Lung (tissue), 12 donors: ENCODE results near the gene PGP. TPM values are rescaled to one million over a fixed set of nuclear protein-coding genes. Genes with fewer than 3 reads are reported as not detected.

Experiments
- ATAC-seq: fragments of 200-7000 bp; cut with Tn5 transposase; one replicate; pipeline ENCODE4 v1.9.1; 2020; ENCODE audit warnings: moderate number of reproducible peaks; ENCODE audit not compliant: insufficient read depth, low FRiP score
- DNase-seq, 3 donors: peaks; one replicate each; pipeline ENCODE4 v3.0.0-alpha.2; 2013 to 2017
- H3K27ac ChIP-seq, 2 donors: one replicate each; pipeline ENCODE4 v1.5.1; 2013; ENCODE audit warnings: mild to moderate bottlenecking in 2 of 2, moderate library complexity in 2 of 2, control low read depth in 1 of 2, inconsistent platforms in 1 of 2, low read depth in 1 of 2, low read length in 1 of 2
- H3K27me3 ChIP-seq, 3 donors: one replicate each; pipeline ENCODE4 v1.5.1; 2013; ENCODE audit warnings: low read length in 2 of 3; ENCODE audit not compliant: control insufficient read depth in 3 of 3, insufficient read depth in 3 of 3
- H3K36me3 ChIP-seq, 4 donors: one replicate each; pipeline ENCODE4 v1.5.1; 2013; ENCODE audit warnings: low read length in 4 of 4, mild to moderate bottlenecking in 1 of 4, moderate library complexity in 1 of 4; ENCODE audit not compliant: control insufficient read depth in 4 of 4, insufficient read depth in 4 of 4
- H3K4me1 ChIP-seq, 5 donors: one replicate each; pipeline ENCODE4 v1.5.1; 2013; ENCODE audit warnings: low read length in 5 of 5, mild to moderate bottlenecking in 2 of 5, moderate library complexity in 1 of 5; ENCODE audit not compliant: control insufficient read depth in 5 of 5, insufficient read depth in 5 of 5
- H3K4me3 ChIP-seq: one replicate; pipeline ENCODE4 v1.5.1; 2013; ENCODE audit warnings: mild to moderate bottlenecking, control low read depth, moderate library complexity
- H3K9ac ChIP-seq, 2 donors: one replicate each; pipeline ENCODE4 v1.5.1; 2013; ENCODE audit warnings: low read length in 2 of 2, control low read depth in 1 of 2; ENCODE audit not compliant: insufficient read depth in 1 of 2
- H3K9me3 ChIP-seq, 4 donors: one replicate each; pipeline ENCODE4 v1.5.1; 2013; ENCODE audit warnings: low read length in 3 of 4, mild to moderate bottlenecking in 1 of 4, moderate library complexity in 1 of 4; ENCODE audit not compliant: control insufficient read depth in 4 of 4, insufficient read depth in 3 of 4
- WGBS, 2 donors: extraction: QIAGEN DNeasy Blood & Tissue Kit; methylation state at CpG; one replicate each; pipeline ENCODE4 v1.1.7; 2013; 5-methylcytosine and 5-hydroxymethylcytosine counted together
- polyA plus RNA-seq, 2 donors: library from polyadenylated mRNA; stranded (reverse); fragments of 200-250 nt; gene quantifications; one replicate each; pipeline ENCODE4 v1.2.1, GENCODE V29; 2013
- total RNA-seq, 2 donors: library from RNA; depleted of rRNA in 1 of 2; stranded (reverse); fragments of >200 nt in 1 of 2; gene quantifications; one replicate each; pipeline ENCODE4 v1.2.1, GENCODE V29; 2014 to 2021
- TF ChIP-seq, protein P1 (sequence below): IDR thresholded peaks from 2 replicates; pipeline ENCODE4 v1.5.1; 2012; ENCODE audit warnings: mild to moderate bottlenecking; ENCODE audit errors: control extremely low read depth, extremely low read depth
- donor health status: control.
- donor health status: control.
- donor health status: Bipolar disorder and iron deficiency.
- donor health status: healthy.
- donor health status: DM: yes; HTN: yes; CAD: no.

The PGP gene
- total and polyA plus RNA-seq, 4 donors: 3.8 to 20.9 (median 13.7) TPM

DNA sequence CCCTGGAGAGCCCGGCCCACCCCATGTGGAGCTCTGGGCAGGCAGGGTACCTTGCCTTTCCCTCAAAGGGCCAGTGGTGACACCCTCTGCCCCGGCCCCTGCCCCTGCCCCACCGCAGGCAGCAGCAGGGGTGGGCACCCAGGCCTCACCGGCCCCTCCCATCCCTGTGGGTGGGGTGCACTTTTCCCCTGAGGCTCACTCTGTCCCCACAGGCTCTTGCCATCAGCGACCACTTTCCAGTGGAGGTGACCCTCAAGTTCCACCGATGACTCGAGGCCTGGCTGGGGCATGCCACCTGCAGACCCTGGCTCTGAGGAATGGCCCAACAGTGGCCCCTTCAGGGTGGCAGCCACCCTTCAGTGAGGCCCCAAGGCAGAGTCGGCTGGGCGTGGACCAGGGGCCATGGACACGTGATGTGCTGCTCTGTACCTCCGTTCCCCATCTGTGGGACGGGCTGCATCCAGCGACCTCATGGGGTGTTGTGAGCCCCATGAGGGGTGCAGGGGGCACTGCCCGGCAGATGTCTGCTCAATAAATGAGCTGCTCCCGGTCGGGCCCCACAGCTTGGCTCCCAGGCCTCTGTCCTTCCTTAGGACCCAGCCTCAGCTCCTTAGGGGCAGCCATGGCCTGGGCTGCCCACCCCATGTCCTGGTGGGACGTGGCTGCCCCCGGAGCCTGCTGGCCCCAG lies 23.7 kb upstream of the PGP start:
- peaks cover 0 to 14% (median 7%) of the 10 kb centered on the region in 5 donors for H3K4me1 ChIP-seq
- peaks cover 0 to 27% (median 4%) of the 10 kb centered on the region in 3 donors for H3K27me3 ChIP-seq
- ATAC-seq (no peak), DNase-seq (no peak)
- no peak overlapping the region for H3K4me3 ChIP-seq
- H3K36me3 ChIP-seq: peaks cover 2 to 41% (median 18%) of the 10 kb centered on the region in 4 donors
- WGBS, 2 donors: 59 to 65% methylated on average over 18 of the region's 18 CpGs
- TF ChIP-seq, protein P1, sequence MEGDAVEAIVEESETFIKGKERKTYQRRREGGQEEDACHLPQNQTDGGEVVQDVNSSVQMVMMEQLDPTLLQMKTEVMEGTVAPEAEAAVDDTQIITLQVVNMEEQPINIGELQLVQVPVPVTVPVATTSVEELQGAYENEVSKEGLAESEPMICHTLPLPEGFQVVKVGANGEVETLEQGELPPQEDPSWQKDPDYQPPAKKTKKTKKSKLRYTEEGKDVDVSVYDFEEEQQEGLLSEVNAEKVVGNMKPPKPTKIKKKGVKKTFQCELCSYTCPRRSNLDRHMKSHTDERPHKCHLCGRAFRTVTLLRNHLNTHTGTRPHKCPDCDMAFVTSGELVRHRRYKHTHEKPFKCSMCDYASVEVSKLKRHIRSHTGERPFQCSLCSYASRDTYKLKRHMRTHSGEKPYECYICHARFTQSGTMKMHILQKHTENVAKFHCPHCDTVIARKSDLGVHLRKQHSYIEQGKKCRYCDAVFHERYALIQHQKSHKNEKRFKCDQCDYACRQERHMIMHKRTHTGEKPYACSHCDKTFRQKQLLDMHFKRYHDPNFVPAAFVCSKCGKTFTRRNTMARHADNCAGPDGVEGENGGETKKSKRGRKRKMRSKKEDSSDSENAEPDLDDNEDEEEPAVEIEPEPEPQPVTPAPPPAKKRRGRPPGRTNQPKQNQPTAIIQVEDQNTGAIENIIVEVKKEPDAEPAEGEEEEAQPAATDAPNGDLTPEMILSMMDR: no peak
- H3K9me3 ChIP-seq: peaks cover 0 to 19% (median 0%) of the 10 kb centered on the region in 4 donors
- no peak overlapping the region for H3K9ac ChIP-seq
- no peak overlapping the region for H3K27ac ChIP-seq

DNA sequence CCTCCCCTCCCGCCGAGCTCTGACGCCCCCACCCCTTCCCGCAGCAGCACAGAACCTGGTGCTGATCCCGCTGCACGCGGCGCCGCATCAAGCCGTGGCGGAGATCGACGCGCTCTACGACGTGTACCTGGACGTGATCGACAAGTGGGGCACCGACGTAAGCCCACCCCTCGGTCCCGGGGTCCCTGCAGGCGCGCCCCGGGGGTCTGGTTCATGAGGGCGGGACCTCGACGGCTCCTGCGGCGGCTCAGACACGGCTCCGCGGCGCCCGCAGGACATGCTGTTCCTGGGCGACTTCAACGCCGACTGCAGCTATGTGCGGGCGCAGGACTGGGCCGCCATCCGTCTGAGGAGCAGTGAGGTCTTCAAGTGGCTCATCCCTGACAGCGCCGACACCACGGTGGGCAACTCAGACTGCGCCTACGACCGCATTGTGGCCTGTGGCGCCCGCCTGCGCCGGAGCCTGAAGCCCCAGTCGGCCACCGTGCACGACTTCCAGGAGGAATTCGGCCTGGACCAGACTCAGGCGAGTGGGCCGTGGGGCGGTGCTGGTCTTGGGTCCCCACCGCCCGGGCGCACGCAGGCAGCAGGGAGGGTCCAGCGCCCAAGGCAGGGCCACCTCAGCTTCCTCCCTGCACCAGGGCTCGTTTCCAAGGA lies 23.0 kb upstream of the PGP start:
- Histone ChIP-seq H3K36me3 (peaks cover under 1 to 42% (median 21%) of the 10 kb centered on the region in 4 donors), H3K4me3 (no peak overlapping the region), H3K27ac (no peak overlapping the region), H3K9ac (no peak overlapping the region), H3K9me3 (peaks cover 0 to 19% (median 0%) of the 10 kb centered on the region in 4 donors), H3K27me3 (peaks cover 0 to 27% (median 4%) of the 10 kb centered on the region in 3 donors), H3K4me1 (peaks cover 0 to 13% (median 7%) of the 10 kb centered on the region in 5 donors)
- ATAC-seq: peak; percentile 37
- TF ChIP-seq, protein P1: no peak
- DNase-seq: no peak
- 10 to 20% methylated on average over 58 to 65 of the region's 65 CpGs for WGBS, 2 donors

DNA sequence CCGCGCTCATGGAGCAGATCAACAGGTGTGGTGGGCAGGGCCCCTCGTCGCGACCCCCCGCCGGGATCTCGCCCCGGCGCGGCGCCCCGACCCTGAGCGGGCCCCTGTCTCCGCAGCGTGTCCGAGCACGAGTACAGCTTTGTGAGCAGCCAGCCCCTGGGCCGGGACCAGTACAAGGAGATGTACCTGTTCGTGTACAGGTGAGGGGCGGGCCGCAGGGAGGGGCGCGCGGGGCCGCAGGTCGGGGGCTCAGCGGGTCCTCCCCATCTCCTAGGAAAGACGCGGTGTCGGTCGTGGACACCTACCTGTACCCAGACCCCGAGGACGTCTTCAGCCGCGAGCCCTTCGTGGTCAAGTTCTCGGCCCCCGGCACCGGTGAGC lies 22.5 kb upstream of the PGP start:
- peaks cover 0 to 46% (median 17%) of the 10 kb centered on the region in 4 donors for H3K36me3 ChIP-seq
- H3K9ac ChIP-seq: no peak overlapping the region
- ATAC-seq: no peak

More for the DNA sequence above, 22.5 kb upstream of the PGP start:
- Histone ChIP-seq H3K9me3 (peaks cover 0 to 19% (median 0%) of the 10 kb centered on the region in 4 donors), H3K27me3 (peaks cover 0 to 27% (median 4%) of the 10 kb centered on the region in 3 donors), H3K4me1 (peaks cover 0 to 13% (median 7%) of the 10 kb centered on the region in 5 donors), H3K4me3 (no peak overlapping the region), H3K27ac (no peak overlapping the region)
- TF ChIP-seq, protein P1: no peak
- no peak for DNase-seq
- 7 to 8% methylated on average over 26 to 40 of the region's 40 CpGs for WGBS, 2 donors
